GM18499 (cell line): ENCODE data around the gene GRIN2A.

ENCODE experiments used
- ATAC-seq: cut with Tn5 transposase; IDR thresholded peaks from one replicate; pipeline ENCODE4 v1.9.1; 2021; ENCODE audit warnings: moderate number of reproducible peaks; ENCODE audit not compliant: insufficient read depth, unreplicated experiment

Gene GRIN2A

GRCh38 chr16:9932919-9933653 is 249.1 kb downstream of the GRIN2A start:
- no peak for ATAC-seq

- no peak for ATAC-seq
Observed at GRCh38 chr16:9932000-9932399, 250.2 kb downstream of the GRIN2A start.

DNA sequence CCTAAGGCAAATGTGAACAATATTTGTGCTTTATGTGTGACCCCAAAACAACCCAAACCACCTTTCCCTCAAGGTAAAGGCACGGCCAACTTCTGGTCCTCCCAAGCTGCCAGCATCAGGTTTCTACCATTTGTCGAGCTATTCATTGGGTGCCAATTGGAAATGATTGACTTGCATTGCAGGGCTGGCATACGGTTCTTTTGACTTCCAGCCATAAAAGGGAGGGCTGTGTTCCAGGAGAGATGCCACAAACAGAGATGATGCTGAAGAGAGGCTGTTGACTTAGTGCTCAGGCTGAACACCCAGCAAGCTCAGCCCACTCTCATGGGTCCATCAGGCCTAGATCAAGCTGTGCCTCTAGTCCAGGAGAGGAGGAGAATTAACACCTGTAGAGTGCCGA is 252.4 kb downstream of the GRIN2A start:
- ATAC-seq: no peak

- ATAC-seq: no peak
Observed at GRCh38 chr16:9929313-9929712, 252.9 kb downstream of the GRIN2A start.

GRCh38 chr16:9922441-9922840 is 259.8 kb downstream of the GRIN2A start:
- no peak for ATAC-seq

DNA sequence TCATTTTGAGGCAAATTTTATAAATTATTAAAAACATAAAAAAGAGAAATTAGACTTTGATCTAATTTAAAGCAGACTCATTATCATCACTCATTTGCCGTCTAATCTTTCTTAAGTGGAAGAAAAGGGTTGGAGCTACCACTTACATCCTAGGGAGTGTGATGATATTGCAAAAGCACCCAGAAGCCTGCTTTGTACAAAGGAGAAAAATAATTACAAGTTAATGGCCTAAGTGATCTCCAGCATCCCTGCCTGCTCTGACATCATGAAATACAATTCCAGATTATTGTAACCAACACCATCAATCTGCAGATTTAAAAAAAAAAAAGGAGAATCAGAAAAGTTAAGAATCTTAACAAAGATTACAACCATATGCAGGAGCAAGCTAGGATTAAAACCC is 260.2 kb downstream of the GRIN2A start:
- no peak for ATAC-seq

DNA sequence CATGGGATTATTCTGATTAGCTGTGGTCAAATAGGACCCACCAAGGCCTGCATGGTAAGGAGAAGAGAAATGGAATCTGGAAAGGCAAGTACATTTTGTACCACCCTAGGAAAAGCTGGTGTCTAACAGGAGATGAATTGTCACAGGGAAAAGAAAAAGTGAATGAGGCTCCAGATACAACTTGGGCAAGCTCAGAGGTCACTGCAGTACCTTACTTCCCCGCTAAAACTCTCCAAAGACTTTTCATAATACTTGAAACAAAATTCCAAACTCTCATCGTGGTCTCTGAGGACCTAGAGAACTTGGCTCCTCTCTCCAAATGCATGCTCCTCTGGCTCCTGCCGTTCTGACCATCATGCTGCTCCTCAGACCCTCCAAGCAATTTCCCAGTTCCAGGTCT is 262.8 kb downstream of the GRIN2A start:
- no peak for ATAC-seq

DNA sequence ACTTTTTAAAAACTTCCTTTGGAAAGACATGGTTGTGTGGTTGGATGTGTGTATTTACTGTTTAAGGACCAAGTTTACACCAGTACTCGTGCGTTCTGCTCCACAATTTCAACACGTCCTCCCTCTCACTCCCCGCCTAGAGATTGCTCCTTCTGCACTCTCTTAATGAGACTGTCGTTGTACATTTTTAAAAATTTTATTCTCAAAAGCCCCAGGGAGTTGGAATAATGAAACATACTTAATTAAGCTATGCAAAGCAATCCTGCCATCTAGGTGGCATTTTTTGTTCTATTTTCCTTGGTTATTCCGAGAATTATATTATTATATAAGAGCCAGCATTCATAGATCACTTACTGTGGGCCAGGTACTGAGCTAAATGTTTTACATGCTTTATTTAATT is 264.5 kb downstream of the GRIN2A start:
- no peak for ATAC-seq

- ATAC-seq: no peak
Observed at GRCh38 chr16:9913604-9914326, 268.5 kb downstream of the GRIN2A start.

- no peak for ATAC-seq
Observed at GRCh38 chr16:9911989-9912388, 270.2 kb downstream of the GRIN2A start.

DNA sequence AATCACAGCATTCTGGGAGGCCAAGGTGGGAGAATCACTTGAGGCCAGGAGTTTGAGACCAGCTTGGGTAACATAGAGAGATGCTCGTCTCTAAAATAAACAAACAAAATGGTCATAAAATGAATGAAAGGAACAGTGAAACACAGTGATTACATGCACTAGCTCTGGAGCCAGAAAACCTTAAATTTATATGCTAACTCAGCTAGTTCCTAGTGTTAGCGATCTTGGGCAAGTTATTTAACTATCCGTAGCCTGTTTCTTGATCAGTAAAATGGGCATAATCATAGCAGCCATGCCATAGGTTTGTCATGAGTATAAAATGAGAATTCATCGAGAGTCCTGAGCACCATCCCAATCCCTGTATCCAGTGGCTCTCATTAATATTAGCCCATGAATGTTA is 271.0 kb downstream of the GRIN2A start:
- no peak for ATAC-seq

DNA sequence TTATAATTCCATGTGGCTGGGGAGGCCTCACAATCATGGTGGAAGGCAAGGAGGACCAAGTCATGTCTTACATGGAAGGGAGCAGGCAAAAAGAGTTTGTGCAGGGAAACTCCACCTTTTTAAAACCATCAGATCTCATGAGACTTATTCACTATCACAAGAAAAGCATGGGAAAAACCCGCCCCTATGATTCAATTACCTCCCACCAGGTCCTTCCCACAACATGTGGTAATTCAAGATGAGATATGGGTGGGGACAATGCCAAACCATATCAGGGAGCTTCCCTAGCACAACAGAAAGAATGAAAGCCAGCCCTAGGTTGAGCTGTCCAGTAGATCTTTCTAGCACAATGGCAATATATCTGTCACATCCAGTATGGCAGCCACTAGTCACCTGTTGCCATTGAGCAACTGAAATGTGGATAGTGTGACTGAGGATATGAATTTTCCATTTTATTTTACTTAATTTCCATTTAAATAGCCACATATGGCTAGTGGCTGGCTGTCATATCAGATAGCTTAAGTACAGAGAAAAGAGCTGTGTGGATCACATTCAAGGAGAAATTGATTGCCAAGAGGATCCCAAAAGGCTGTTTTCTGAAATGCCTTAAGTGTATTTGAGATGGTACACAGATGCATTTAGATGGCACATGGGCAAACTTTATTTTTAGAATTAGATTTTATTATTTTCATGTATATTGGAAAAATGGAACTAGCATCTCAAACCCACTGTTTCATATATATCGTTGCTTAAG is 273.0 kb downstream of the GRIN2A start:
- no peak for ATAC-seq

DNA sequence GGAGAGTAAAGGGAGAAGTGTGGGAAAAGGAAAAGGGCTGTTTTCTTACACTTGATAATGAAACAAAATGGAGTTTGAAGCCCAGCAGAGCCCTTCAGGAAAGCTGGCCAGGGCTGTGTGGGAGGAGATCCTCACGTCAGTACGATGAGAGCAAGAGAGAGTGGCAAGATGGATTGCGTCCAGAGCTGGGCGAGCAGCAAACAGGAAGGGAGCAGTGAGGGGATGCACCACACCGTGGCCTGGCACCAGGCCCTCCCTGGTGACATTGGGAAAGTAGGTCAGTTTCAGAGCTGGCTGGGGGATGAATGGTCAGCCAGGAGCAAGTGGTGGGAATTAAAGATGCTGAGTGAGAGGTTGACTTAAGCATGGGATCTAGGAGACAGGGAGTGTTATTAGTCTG is 273.6 kb downstream of the GRIN2A start:
- ATAC-seq: no peak

- no peak for ATAC-seq
Observed at GRCh38 chr16:9907752-9908151, 274.5 kb downstream of the GRIN2A start.

GRCh38 chr16:9906218-9906617 is 276.0 kb downstream of the GRIN2A start:
- no peak for ATAC-seq

DNA sequence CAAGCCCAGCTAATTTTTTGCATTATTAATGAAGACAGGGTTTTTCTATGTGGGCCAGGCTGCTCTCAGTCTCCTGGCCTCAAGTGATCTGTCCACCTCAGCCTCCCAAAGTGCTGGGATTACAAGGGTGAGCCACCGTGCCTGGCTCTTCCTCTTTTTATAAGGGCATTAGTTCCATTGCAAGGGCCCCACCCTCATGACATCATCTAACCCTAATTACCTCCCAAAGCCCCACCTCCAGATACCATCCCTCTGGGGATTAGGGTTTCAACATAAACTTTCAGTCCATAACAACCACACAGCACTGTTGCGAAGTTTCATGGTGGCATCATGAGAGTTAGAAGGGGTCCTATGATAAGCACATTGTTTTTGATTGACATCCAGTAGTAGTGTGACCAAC is 277.7 kb downstream of the GRIN2A start:
- no peak for ATAC-seq

GRCh38 chr16:9900576-9900975 is 281.7 kb downstream of the GRIN2A start:
- no peak for ATAC-seq

- ATAC-seq: no peak
Observed at GRCh38 chr16:9898555-9898954, 283.7 kb downstream of the GRIN2A start.

DNA sequence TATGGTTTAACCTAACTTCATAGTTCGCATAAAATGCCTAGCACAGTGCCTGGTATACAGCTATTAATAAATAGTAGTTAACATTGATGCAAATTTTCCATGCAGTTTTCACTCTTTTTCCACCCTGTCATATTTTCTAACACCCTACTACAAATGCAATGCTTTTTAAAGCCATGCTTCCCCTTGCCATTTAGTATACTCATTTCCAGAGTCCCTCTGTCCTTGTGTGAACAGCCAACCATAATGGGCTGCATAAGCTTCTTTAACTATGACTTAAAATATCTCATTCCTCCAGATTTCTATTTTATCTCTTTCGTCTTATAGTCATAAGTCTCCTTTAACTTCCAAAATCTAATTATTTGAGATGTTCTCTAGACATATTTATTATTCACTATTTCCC is 284.1 kb downstream of the GRIN2A start:
- no peak for ATAC-seq

DNA sequence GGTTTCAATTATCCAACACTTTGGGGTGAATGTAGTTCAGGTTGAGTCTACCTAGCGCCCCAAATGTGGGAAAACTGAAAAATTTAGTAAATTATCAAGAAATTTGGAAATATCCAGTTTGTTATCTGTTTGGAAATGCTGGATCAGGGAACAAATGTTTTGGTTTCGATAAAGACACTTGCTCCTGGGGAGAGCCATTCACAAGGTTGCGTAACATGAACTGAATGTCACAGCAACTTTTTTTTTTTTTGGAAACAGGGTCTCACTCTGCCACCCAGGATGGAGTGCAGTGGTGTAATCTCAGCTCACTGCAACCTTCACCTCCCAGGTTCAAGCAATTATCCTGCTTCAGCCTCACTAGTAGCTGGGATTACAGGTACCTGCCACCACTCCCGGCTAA is 286.4 kb downstream of the GRIN2A start:
- no peak for ATAC-seq

DNA sequence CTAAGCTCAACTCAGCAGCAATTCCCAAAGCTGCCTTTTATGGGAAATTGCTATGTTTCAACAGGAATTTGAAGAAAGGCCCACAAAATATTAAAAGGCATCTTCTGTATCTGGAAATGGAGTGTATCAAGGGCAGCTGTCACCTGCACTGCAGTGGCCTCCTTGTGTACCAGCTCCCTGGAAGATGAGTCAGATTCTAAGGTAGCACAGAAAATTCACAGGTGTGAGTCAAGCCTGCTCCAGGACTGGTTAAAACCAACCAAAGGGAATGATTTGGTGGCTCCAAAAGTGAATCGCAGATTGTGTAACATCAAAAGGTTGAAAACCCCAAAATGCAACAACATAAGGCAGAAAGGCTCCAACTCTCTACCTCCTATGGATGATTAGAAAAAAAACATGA is 296.4 kb downstream of the GRIN2A start:
- no peak for ATAC-seq
